ENCODE data around the gene PHACTR2. TPM values are rescaled to one million over a fixed set of nuclear protein-coding genes. Genes with fewer than 3 reads are reported as not detected.

PHACTR2 gene
- total RNA-seq, 2 experiments from 2014 or later = 10.7 to 12.2 TPM

GRCh38 chr6:143877584-143878271 lies 200.0 kb downstream of the PHACTR2 start:
- no peaks in the 10 kb centered on the region for H3K36me3 Mint-ChIP-seq (ENCODE audit: low read depth)
- H3K9me3 Mint-ChIP-seq = peaks cover 6% of the 10 kb centered on the region
- CTCF ChIA-PET = no interaction called here
- H3K27ac Mint-ChIP-seq = no peak overlapping the region
- intact Hi-C loops (cut with micrococcal nuclease) = no loop called here
- H3K27me3 Mint-ChIP-seq (ENCODE audit: low read depth) = peaks cover 1% of the 10 kb centered on the region
- H3K4me3 Mint-ChIP-seq = no peak overlapping the region
- H3K4me1 Mint-ChIP-seq (ENCODE audit: low read depth) = no peaks in the 10 kb centered on the region
- DNase-seq = no peak

GRCh38 chr6:143878272-143878760 lies 200.6 kb downstream of the PHACTR2 start:
- Mint-ChIP-seq H3K4me1 (ENCODE audit: low read depth) (no peaks in the 10 kb centered on the region), H3K27me3 (ENCODE audit: low read depth) (peaks cover 1% of the 10 kb centered on the region)
- intact Hi-C loops (cut with micrococcal nuclease) = no loop called here

GRCh38 chr6:143880412-143880811 lies 202.6 kb downstream of the PHACTR2 start:
- Mint-ChIP-seq H3K4me1 (ENCODE audit: low read depth) (no peaks in the 10 kb centered on the region), H3K27ac (no peak overlapping the region), H3K4me3 (no peak overlapping the region), H3K9me3 (peaks cover 3% of the 10 kb centered on the region), H3K36me3 (ENCODE audit: low read depth) (no peaks in the 10 kb centered on the region), H3K27me3 (ENCODE audit: low read depth) (peaks cover 1% of the 10 kb centered on the region)
- no peak for DNase-seq
- intact Hi-C loops (cut with micrococcal nuclease) = no loop called here
- CTCF ChIA-PET = no interaction called here

More at GRCh38 chr6:143878272-143878760, 200.6 kb downstream of the PHACTR2 start:
- no peak overlapping the region for H3K27ac Mint-ChIP-seq
- no peak overlapping the region for H3K4me3 Mint-ChIP-seq
- H3K9me3 Mint-ChIP-seq = peaks cover 6% of the 10 kb centered on the region
- CTCF ChIA-PET = no interaction called here
- no peaks in the 10 kb centered on the region for H3K36me3 Mint-ChIP-seq (ENCODE audit: low read depth)
- DNase-seq = no peak

Other genes with a start within 250 kb of the PHACTR2 start
- 10 to 100 TPM; 36.8 to 39.5 TPM for gene ADAT2, start 227.3 kb upstream of the PHACTR2 start, total RNA-seq
- 10 to 100 TPM; 10.8 to 11.9 TPM for gene PEX3, start 227.2 kb upstream of the PHACTR2 start, total RNA-seq
- gene FUCA2, start 166.2 kb upstream of the PHACTR2 start, total RNA-seq = 1 to 10 TPM; 7.7 to 8.2 TPM
- gene LTV1, start 165.4 kb downstream of the PHACTR2 start, total RNA-seq = 10 to 100 TPM; 22.8 to 23.3 TPM
- gene ZC2HC1B, start 186.5 kb downstream of the PHACTR2 start, total RNA-seq = not detected